Hindlimb muscle (tissue), 1 donor: Measurements from ENCODE around the gene ZDHHC1. TPM values are rescaled to one million over a fixed set of nuclear protein-coding genes. Genes with fewer than 3 reads are reported as not detected.
"Not testable (repeated sequence)": the region's sequence is repeated elsewhere in the genome, so short reads cannot be mapped to it uniquely, and the experiment has no call there.

ENCODE experiments used
- DNase-seq: peaks from one replicate; pipeline ENCODE4 v3.0.0-alpha.2; 2013
- polyA plus RNA-seq: library from polyadenylated mRNA; unstranded; fragments of 120-200 nt; gene quantifications from one replicate; pipeline ENCODE4 v1.2.1, GENCODE V29; 2013; ENCODE audit not compliant: insufficient read length

Gene ZDHHC1
- polyA plus RNA-seq, 1 donor, result 18.3 TPM

DNA sequence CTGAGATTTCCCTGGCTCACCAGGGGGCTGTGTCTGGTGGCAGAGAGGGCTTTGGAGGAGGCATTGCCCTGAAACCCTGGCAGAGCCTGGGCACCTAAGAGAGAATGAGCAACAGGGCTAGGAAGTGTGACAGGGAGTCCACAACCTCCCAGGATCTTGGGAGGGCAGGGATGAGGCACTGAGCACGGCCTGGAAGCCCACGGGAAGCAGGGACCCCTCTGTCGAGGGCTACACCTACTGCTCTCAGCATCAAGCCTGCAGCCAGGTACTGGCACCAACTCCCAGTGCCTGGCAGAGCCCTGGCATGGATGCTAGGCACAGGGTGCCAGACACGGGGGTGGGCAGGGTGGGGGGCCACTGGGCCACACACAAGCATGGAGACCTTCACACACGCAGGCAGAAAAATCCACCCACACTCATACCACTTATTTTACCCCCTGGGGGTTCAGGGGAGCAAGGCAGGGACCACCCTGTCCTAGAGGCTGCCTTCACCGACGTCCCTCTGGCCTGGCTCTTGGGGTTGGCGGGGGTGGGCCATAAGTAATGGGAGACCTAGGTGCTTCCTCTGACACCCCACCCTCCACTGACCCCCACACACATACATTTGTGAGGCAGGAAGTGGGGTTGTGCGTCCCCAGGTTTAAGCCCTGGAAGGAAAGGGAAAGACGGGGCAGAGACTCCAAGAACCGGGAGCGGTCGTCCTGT lies 13.7 kb upstream of the ZDHHC1 start:
- no peak for DNase-seq

DNA sequence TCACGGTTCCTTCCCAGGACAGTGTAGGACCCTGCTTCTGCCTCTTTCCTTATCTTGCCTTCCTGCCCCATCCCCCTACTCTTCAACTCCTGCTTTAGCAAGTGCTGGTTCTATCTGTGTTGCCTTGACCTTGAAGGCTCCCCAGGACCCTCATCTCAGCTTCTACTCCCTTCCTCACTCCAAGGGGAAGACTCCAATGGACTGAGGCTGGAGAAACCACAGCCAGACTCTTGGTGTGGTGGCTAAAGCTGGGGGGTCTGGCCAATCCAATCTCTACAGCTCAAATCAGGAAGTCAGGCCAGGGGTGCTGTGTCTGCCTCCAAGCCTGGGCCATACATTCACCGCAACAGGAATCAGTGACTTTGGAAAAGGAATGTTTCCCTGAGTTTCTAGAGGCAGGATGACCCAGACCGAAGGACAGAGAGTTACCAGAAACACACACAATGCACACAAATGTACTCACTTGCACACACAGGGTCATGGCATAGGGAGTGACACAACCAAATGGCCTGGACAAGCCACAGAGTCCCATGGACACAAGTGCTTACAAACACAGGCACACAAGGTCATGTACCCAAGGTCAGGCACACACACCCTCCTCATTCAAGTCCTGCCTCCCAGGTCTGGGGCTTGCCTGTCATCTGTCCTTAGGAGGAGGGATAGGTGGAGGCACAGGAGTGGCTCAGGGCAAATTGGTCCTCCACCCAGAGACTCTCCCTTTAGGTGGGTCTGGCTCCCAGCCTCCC lies 12.9 kb upstream of the ZDHHC1 start:
- no peak for DNase-seq

DNA sequence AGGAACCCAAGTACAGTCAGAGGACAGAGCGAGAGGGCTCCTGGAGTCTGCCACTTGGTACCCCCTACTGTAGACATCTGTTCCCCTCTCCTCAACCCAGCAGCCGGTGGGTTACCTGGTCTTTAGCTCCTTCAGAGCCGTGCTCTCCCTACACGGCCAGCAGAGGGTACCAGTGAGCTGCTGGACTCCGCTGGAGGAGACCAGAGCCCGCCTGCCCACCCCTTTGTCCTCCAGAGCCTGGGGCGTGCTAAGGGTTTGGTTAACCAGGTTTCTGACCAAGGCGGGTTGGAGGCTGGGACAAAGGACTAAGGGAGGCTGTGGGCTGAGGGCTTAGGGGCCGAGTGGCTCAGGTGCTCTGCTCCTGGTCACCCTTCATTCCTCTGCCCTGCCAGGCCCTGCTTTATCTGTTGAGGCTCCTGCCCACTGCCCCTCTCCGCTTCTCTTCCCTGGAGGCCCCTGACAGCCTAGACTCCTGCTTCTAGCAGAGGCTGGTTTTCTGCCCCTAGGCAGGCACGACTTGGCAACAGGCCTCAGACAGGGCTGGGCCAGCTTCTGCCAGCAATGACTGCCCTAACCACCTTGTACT lies 12.0 kb upstream of the ZDHHC1 start:
- no peak for DNase-seq

DNA sequence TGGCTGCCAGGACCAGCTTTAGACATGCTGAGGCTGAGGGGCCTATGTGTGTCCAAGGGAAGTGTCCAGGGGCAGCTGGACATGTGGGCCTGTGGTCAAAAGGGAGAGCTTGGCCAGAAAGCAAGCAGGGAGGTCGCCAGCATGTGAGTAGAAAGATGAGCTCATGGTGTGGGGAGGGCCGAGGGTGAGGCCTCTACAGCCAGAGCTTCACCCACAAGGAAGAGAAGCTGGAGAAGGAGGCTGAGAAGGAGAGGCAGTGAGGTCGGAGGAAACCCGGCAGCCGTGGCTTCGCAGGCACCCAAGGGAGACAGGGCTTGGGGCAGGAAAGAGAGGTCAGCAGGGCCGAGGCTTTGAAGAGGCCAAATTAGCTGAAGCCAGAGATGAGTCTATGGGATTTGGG lies 10.7 kb upstream of the ZDHHC1 start:
- no peak for DNase-seq

GRCh38 chr16:67426022-67426421 lies 9.7 kb upstream of the ZDHHC1 start:
- no peak for DNase-seq

GRCh38 chr16:67425580-67425979 lies 9.3 kb upstream of the ZDHHC1 start:
- DNase-seq, result no peak

DNA sequence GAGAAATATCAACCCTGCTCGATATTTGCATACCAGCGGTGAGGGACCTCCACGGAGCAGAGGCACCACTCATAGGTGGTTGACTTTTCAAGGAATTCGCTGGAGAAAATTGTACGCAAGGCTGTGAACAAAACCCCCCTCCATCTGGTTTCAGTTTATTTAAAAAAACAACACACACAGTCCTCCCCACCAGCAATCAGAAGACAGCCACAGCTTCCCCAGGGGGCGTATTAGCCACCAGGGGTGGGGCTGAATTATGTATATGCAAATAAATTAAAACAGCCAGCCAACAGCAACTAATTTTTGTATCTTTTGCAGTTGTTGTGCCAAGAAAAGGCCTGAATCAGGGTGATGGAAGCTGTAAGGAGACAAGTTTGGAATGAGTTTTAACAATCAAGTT lies 8.8 kb upstream of the ZDHHC1 start:
- DNase-seq, result no peak

DNA sequence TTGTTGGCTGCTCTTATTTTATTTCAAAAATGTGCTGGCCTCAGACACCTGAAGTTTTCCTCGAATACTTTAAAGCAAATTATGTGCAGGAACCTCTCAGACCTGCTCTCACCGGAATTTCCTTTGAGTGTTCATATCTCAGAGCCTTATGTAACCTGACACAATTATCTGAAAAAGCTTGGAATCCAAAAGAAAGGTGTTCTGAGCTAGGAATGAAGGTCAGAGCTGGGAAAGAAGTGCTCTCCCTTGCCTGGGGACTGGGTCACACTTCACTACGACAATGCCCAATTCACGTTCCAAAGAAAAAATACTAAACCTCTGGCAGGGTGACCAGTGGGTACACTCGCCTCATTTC lies 8.0 kb upstream of the ZDHHC1 start:
- DNase-seq, result no peak

GRCh38 chr16:67423611-67424260 lies 7.5 kb upstream of the ZDHHC1 start:
- no peak for DNase-seq

DNA sequence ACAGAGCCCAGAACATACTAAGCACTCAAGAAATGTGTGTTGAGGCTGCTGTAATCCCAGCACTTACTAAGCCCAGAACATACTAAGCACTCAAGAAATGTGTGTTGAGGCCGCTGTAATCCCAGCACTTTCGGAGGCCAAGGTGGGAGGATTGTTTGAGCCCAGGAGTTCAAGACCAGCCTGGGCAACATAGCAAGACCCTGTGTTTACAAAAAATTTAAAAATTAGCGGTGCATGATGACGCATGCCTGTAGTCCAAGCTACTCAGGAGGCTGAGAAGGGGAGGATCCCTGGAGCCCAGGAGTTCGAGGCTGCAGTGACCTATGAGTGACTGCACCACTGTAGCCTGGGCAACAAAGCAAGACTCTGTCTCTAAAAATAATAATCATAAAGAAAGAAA lies 6.7 kb upstream of the ZDHHC1 start:
- no peak for DNase-seq

- DNase-seq, result no peak
Observed at GRCh38 chr16:67421030-67421429, 4.8 kb upstream of the ZDHHC1 start.

DNA sequence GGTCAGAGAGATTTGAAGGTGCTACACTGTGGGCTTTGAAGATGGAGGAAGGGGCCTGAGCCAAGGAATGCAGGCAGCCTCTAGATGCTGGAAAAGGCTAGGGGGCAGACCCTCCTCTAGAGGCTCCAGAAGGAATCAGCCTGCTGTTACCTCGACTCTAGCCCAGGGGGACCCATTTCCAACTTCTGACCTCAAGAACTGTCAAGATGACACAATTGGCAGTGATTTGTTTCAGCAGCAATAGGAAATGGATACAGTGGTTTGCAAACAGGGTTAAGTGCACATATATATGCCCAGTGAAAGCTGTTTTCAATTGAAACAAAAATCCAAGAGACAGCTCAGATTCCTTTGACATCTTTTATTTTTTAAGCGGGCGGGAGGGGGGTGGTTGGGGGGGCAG lies 3.7 kb upstream of the ZDHHC1 start:
- no peak for DNase-seq

GRCh38 chr16:67419502-67419901 lies 3.2 kb upstream of the ZDHHC1 start:
- no peak for DNase-seq

DNA sequence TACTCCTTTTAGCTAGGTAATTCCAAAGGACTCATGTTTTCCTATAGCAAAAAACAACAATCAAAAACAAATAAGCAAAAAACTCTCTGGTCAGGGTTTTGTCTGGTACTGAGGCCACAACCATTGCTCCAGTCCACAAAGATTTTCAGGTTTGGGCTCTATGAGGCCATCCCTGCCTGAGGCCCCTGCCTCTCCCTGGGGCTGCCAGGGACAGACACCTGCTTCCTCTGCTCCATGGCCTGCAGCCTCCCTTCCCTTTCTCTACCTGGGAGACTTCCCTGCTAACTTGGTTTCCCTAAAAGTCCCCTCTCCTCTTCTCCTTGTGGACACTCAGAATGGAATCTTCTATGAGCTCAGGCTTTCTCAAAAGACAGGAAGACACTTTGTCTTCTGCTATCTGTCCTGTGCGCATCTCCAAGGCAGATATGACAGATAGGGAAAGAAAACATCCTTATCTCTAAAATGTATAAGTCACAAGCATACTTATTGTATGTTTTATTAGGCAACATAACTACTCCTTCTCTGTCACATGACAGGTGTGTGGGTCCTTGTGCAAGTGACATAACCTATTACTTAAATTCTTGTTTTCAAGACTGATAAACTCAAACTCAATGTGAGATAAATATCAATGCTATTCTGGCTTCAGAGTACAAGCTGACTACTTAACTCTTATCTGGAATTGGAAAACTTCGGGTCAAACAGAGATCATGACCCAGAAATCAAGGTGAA lies 1.2 kb upstream of the ZDHHC1 start:
- no peak for DNase-seq

DNA sequence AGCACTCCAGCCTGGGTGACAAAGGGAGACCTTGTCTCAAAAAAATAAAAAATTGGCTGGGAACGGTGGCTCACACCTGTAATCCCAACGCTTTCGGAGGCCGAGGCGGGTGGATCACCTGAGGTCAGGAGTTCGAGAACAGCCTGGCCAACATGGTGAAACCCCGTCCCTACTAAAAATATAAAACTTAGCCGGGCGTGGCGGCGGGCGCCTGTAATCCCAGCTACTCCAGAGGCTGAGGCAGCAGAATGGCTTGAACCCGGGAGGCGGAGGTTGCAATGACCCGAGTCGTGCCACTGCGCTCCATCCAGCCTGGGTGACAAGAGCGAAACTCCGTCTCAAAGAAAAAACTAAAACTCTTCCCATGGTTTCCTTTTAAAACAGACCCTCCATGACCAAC lies 856 bp downstream of the ZDHHC1 start:
- DNase-seq, result not testable (repeated sequence)

GRCh38 chr16:67413978-67414911 lies 2.0 kb downstream of the ZDHHC1 start:
- no peak for DNase-seq

DNA sequence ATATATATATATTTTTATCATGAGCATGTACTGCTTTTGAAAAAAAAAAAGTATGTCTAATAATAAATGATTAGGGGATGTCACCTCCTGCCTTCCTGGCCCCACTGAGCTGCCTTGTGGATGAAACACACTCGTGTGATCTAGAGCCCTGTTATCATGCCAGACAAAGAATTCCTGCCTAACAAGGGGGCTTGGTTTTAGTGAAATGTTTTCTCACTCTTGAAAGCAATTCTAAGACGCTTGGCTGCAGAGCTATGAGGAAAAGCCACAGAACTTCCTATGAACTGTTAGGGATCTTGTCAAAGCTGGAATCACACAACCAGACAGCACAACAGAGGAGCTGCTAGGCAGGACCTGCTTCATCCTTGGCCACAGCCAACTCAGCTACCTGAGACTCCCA lies 4.0 kb downstream of the ZDHHC1 start:
- no peak for DNase-seq

GRCh38 chr16:67411339-67411738 lies 4.9 kb downstream of the ZDHHC1 start:
- DNase-seq, result no peak

- no peak for DNase-seq
Observed at GRCh38 chr16:67409631-67410030, 6.6 kb downstream of the ZDHHC1 start.

DNA sequence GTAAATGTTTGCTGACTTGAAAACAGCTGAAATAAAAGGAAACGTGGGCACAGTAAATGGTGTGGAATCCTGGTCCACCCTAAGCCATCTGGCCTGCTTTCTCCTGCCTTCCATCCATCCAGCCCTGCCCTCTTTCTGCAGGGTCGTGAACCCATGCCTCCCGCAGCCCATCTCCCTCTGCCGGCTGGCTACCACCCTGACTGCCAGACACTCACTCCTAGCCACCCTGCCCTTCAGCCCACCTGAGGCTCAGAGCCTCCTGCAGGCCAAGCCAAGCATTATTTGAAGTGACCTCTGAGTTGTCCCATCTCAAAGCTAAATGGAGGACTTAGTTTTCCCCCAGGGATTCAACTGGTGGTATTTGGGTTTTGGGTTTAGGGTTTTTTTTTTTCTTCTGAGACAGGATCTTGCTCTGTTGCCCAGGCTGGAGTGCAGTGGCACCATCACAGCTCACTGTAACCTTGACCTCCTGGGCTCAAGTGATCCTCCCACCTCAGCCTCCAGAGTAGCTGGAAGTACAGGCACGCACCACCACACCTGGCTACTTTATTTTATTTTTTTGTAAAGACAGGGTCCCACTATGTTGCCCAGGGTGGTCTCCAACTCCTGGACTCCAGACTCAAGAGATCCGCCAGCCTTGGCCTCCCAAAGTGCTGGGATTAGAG lies 8.4 kb downstream of the ZDHHC1 start:
- no peak for DNase-seq

- no peak for DNase-seq
Observed at GRCh38 chr16:67407176-67407787, 9.0 kb downstream of the ZDHHC1 start.
